WTC11 (cell line): Measurements from ENCODE around the gene CALY. TPM values are rescaled to one million over a fixed set of nuclear protein-coding genes. Genes with fewer than 3 reads are reported as not detected.
A peak's percentile ranks its signal among the peaks of the same experiment; 100 is the strongest.

Experiments
- ATAC-seq: fragments of 200-7000 bp; cut with Tn5 transposase; 2 replicates; pipeline ENCODE4 v1.10.0; 2021; ENCODE audit warnings: mild to moderate bottlenecking, moderate library complexity
- CTCF ChIA-PET: fragments of 300-600 bp; sonication (Branson Sonifier 250); formaldehyde crosslinking; loops from one replicate; lab custom pipeline; 2021; ENCODE audit warnings: antibody characterized with exemption; lab: Charles Lee
- POLR2A ChIA-PET: fragments of 350-600 bp; sonication (Branson Sonifier 250); formaldehyde crosslinking; loops from one replicate; lab custom pipeline; 2021; ENCODE audit warnings: antibody characterized with exemption; lab: Charles Lee
- DNase-seq: peaks from one replicate; pipeline ENCODE4 v3.0.0; 2021; ENCODE audit warnings: low spot score
- H3K27ac Mint-ChIP-seq: 2 replicates; pipeline ENCODE4 v1.8.0; 2021; ENCODE audit warnings: mixed read lengths
- H3K27me3 Mint-ChIP-seq: 2 replicates; pipeline ENCODE4 v1.8.0; 2021; ENCODE audit warnings: low read depth, mild to moderate bottlenecking, moderate library complexity, mixed read lengths
- H3K36me3 Mint-ChIP-seq: 2 replicates; pipeline ENCODE4 v1.8.0; 2021; ENCODE audit warnings: mixed read lengths
- H3K4me1 Mint-ChIP-seq: 2 replicates; pipeline ENCODE4 v1.8.0; 2022; ENCODE audit warnings: mixed read lengths
- H3K4me3 Mint-ChIP-seq: 2 replicates; pipeline ENCODE4 v1.8.0; 2021; ENCODE audit warnings: mild to moderate bottlenecking, moderate library complexity, mixed read lengths
- H3K9me3 Mint-ChIP-seq: 2 replicates; pipeline ENCODE4 v1.8.0; 2021; ENCODE audit warnings: mixed read lengths
- ATF6 ChIP-seq: sonication (generic); formaldehyde crosslinking; IDR thresholded peaks from 2 replicates; pipeline ENCODE4 v1.8.1; 2023; ENCODE audit warnings: mild to moderate bottlenecking, missing genetic modification reagents
- ELF4 ChIP-seq: sonication (generic); formaldehyde crosslinking; IDR thresholded peaks from 2 replicates; pipeline ENCODE4 v1.8.1; 2022; ENCODE audit warnings: low read depth, mild to moderate bottlenecking, moderate library complexity, missing genetic modification reagents
- HMGA2 ChIP-seq: fragments of 250-450 bp; sonication (Bioruptor Pico); IDR thresholded peaks from 2 replicates; pipeline ENCODE4 v1.4.0; 2021; ENCODE audit warnings: mild to moderate bottlenecking, moderate library complexity
- HMGXB4 ChIP-seq: sonication (generic); formaldehyde crosslinking; IDR thresholded peaks from 2 replicates; pipeline ENCODE4 v1.8.1; 2023; ENCODE audit warnings: mild to moderate bottlenecking, moderate library complexity, missing genetic modification reagents
- MXD4 ChIP-seq: fragments of 250-450 bp; sonication (Bioruptor Pico); IDR thresholded peaks from 2 replicates; pipeline ENCODE4 v1.8.0; 2021; ENCODE audit warnings: mild to moderate bottlenecking, moderate library complexity, borderline replicate concordance
- NFE2L1 ChIP-seq: sonication (generic); formaldehyde crosslinking; IDR thresholded peaks from 2 replicates; pipeline ENCODE4 v1.8.1; 2023; ENCODE audit warnings: missing genetic modification reagents
- OVOL2 ChIP-seq: fragments of 250-450 bp; sonication (Bioruptor Pico); IDR thresholded peaks from 2 replicates; pipeline ENCODE4 v1.9.0; 2021; ENCODE audit warnings: mild to moderate bottlenecking, borderline replicate concordance
- SOX15 ChIP-seq: fragments of 250-450 bp; sonication (Bioruptor Pico); IDR thresholded peaks from 2 replicates; pipeline ENCODE4 v1.9.0; 2021; ENCODE audit warnings: mild to moderate bottlenecking
- ZNF263 ChIP-seq: sonication (generic); formaldehyde crosslinking; IDR thresholded peaks from 2 replicates; pipeline ENCODE4 v1.8.1; 2022; ENCODE audit warnings: low read depth, mild to moderate bottlenecking, moderate library complexity, missing genetic modification reagents
- ZNF512 ChIP-seq: sonication (generic); formaldehyde crosslinking; IDR thresholded peaks from 2 replicates; pipeline ENCODE4 v1.8.1; 2022; ENCODE audit warnings: missing genetic modification reagents, borderline replicate concordance
- ZNF532 ChIP-seq: fragments of 250-450 bp; sonication (Bioruptor Pico); IDR thresholded peaks from 2 replicates; pipeline ENCODE4 v1.9.0; 2021; ENCODE audit warnings: mild to moderate bottlenecking, borderline replicate concordance
- total RNA-seq: library from RNA; stranded (reverse); gene quantifications from 3 replicates; pipeline ENCODE4 v1.2.3, GENCODE V29; 2021
- TF ChIP-seq, protein P1 (sequence below): sonication (generic); formaldehyde crosslinking; IDR thresholded peaks from 2 replicates; pipeline ENCODE4 v1.8.0; 2023; ENCODE audit warnings: missing genetic modification reagents
- TF ChIP-seq, protein P2 (sequence below): sonication (generic); formaldehyde crosslinking; IDR thresholded peaks from 2 replicates; pipeline ENCODE4 v1.8.1; 2023; ENCODE audit warnings: mild to moderate bottlenecking, missing genetic modification reagents, moderate library complexity
- TF ChIP-seq, protein P3 (sequence below): sonication (generic); formaldehyde crosslinking; IDR thresholded peaks from 2 replicates; pipeline ENCODE4 v1.8.1; 2023; ENCODE audit warnings: mild to moderate bottlenecking, missing genetic modification reagents

The CALY gene
- total RNA-seq, 1 experiment from 2014 or later: 0.63 TPM

- H3K4me3 Mint-ChIP-seq: peak overlapping the region; percentile 97
- ATAC-seq (no peak), DNase-seq (no peak)
- ChIA-PET CTCF (interaction anchor here (1.0 to 1.9 kb wide), 9 partner anchors 17 to 179 kb away, joined by 3 to 16 read pairs (median 5); partner anchors contain the start of gene FUOM), POLR2A (no interaction called here)
- peaks cover 19% of the 10 kb centered on the region for H3K36me3 Mint-ChIP-seq
- H3K4me1 Mint-ChIP-seq: peaks cover 15% of the 10 kb centered on the region
- no peaks in the 10 kb centered on the region for H3K9me3 Mint-ChIP-seq
- no peak for TF ChIP-seq ZNF263
- TF ChIP-seq HMGXB4 (CRISPR knock-in tag): no peak
- no peak for TF ChIP-seq HMGA2
- no peak for TF ChIP-seq OVOL2 (CRISPR knock-in tag)
- no peak for TF ChIP-seq ELF4
- no peak for TF ChIP-seq ATF6 (CRISPR knock-in tag)
- TF ChIP-seq MXD4 (CRISPR knock-in tag): no peak
- TF ChIP-seq, protein P1, sequence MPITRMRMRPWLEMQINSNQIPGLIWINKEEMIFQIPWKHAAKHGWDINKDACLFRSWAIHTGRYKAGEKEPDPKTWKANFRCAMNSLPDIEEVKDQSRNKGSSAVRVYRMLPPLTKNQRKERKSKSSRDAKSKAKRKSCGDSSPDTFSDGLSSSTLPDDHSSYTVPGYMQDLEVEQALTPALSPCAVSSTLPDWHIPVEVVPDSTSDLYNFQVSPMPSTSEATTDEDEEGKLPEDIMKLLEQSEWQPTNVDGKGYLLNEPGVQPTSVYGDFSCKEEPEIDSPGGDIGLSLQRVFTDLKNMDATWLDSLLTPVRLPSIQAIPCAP (CRISPR knock-in tag): no peak
- TF ChIP-seq SOX15: no peak
- no peak for TF ChIP-seq NFE2L1 (CRISPR knock-in tag)
- TF ChIP-seq, protein P2, sequence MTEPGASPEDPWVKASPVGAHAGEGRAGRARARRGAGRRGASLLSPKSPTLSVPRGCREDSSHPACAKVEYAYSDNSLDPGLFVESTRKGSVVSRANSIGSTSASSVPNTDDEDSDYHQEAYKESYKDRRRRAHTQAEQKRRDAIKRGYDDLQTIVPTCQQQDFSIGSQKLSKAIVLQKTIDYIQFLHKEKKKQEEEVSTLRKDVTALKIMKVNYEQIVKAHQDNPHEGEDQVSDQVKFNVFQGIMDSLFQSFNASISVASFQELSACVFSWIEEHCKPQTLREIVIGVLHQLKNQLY: no peak
- TF ChIP-seq, protein P3, sequence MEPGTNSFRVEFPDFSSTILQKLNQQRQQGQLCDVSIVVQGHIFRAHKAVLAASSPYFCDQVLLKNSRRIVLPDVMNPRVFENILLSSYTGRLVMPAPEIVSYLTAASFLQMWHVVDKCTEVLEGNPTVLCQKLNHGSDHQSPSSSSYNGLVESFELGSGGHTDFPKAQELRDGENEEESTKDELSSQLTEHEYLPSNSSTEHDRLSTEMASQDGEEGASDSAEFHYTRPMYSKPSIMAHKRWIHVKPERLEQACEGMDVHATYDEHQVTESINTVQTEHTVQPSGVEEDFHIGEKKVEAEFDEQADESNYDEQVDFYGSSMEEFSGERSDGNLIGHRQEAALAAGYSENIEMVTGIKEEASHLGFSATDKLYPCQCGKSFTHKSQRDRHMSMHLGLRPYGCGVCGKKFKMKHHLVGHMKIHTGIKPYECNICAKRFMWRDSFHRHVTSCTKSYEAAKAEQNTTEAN (CRISPR knock-in tag): no peak
- no peak for TF ChIP-seq ZNF532
- TF ChIP-seq ZNF512 (CRISPR knock-in tag): no peak
- TF ChIP-seq, all 79 proteins: peak for 0
- Mint-ChIP-seq H3K27me3 (no peaks in the 10 kb centered on the region), H3K27ac (peak overlapping the region; percentile 89; the same call in 1 of the 2 replicates)
These were observed 29.7 kb downstream of the CALY start for GRCh38 chr10:133306941-133307379.
